Keratinocyte (primary cell): ENCODE data around the gene THEM4. TPM values are rescaled to one million over a fixed set of nuclear protein-coding genes. Genes with fewer than 3 reads are reported as not detected.

Experiments
- DNase-seq: peaks from one replicate; pipeline ENCODE4 v3.0.0-alpha.2; 2011; ENCODE audit warnings: low read depth, missing footprints, low spot score
- FAIRE-seq: peaks from 2 replicates; lab custom pipeline; 2011; peaks lifted over from hg19 to GRCh38; lab: Jason Lieb, UNC
- H2AFZ ChIP-seq: 2 replicates; pipeline ENCODE4 v1.6.0; 2012; ENCODE audit warnings: low read length, control low read depth, inconsistent platforms; ENCODE audit not compliant: control insufficient read depth
- H3K27ac ChIP-seq: 2 replicates; pipeline ENCODE4 v1.5.1; 2011; ENCODE audit warnings: low read length; ENCODE audit not compliant: control insufficient read depth, insufficient read depth
- H3K27me3 ChIP-seq: 3 replicates; pipeline ENCODE4 v1.6.0; 2011; ENCODE audit warnings: low read length; ENCODE audit not compliant: control insufficient read depth, insufficient read depth; ENCODE audit errors: extremely low read depth
- H3K36me3 ChIP-seq, 2 experiments: 2 replicates in 1 of 2; 3 replicates in 1 of 2; pipeline ENCODE4 v1.5.1; 2011; ENCODE audit warnings: low read length in 2 of 2, mild to moderate bottlenecking in 1 of 2; ENCODE audit not compliant: control insufficient read depth in 2 of 2, insufficient read depth in 2 of 2; ENCODE audit errors: extremely low read depth in 1 of 2
- H3K4me1 ChIP-seq: 3 replicates; pipeline ENCODE4 v1.5.1; 2011; ENCODE audit warnings: low read length; ENCODE audit not compliant: control insufficient read depth, insufficient read depth; ENCODE audit errors: extremely low read depth
- H3K4me2 ChIP-seq: 3 replicates; pipeline ENCODE4 v1.6.0; 2011; ENCODE audit warnings: low read depth, low read length; ENCODE audit not compliant: control insufficient read depth, insufficient read depth; ENCODE audit errors: extremely low read depth
- H3K4me3 ChIP-seq, 3 experiments: fragments of 200-600 bp in 1 of 3; sonication (generic) in 1 of 3; 2 replicates in 2 of 3; 3 replicates in 1 of 3; pipeline ENCODE4 v1.5.1; 2011 to 2016; ENCODE audit warnings: low read length in 3 of 3, mild to moderate bottlenecking in 3 of 3, control low read depth in 2 of 3, inconsistent platforms in 1 of 3, low read depth in 1 of 3, mixed read lengths in 1 of 3, mixed run types in 1 of 3, moderate library complexity in 1 of 3; ENCODE audit not compliant: control insufficient read depth in 2 of 3, insufficient read depth in 2 of 3; ENCODE audit errors: extremely low read depth in 1 of 3
- H3K79me2 ChIP-seq: 2 replicates; pipeline ENCODE4 v1.6.0; 2012; ENCODE audit warnings: low read length; ENCODE audit not compliant: control insufficient read depth, insufficient read depth
- H3K9ac ChIP-seq: 3 replicates; pipeline ENCODE4 v1.6.0; 2011; ENCODE audit warnings: low read length; ENCODE audit not compliant: control insufficient read depth, insufficient read depth; ENCODE audit errors: extremely low read depth
- H3K9me1 ChIP-seq: 3 replicates; pipeline ENCODE4 v1.6.0; 2011; ENCODE audit warnings: low read length; ENCODE audit not compliant: control insufficient read depth, insufficient read depth; ENCODE audit errors: extremely low read depth
- H3K9me3 ChIP-seq: 2 replicates; pipeline ENCODE4 v1.5.1; 2012; ENCODE audit warnings: low read depth, low read length; ENCODE audit not compliant: control insufficient read depth
- H4K20me1 ChIP-seq: 3 replicates; pipeline ENCODE4 v1.6.0; 2011; ENCODE audit warnings: low read length; ENCODE audit not compliant: control insufficient read depth, insufficient read depth; ENCODE audit errors: extremely low read depth
- CTCF ChIP-seq, 3 experiments: IDR thresholded peaks in 1 of 3; conservative IDR thresholded peaks in 1 of 3; optimal IDR thresholded peaks in 1 of 3; 2 replicates in 2 of 3; 3 replicates in 1 of 3; pipeline versions ENCODE3 to v1.5.1; 2011; ENCODE audit warnings: low read length in 3 of 3, mild to moderate bottlenecking in 3 of 3, moderate library complexity in 2 of 3, control low read depth in 1 of 3, inconsistent platforms in 1 of 3; ENCODE audit not compliant: insufficient read depth in 2 of 3; ENCODE audit errors: extremely low read depth in 1 of 3
- EZH2 ChIP-seq: IDR thresholded peaks from one replicate; pipeline ENCODE4 v1.6.1; 2012; ENCODE audit warnings: inconsistent platforms, mild to moderate bottlenecking, low read length, moderate library complexity
- dilution Hi-C: fragments of 300-500 bp; cut with MboI; formaldehyde crosslinking; loops from one replicate; pipeline ENCODE4 v1.7.0; 2020; ENCODE audit warnings: low sequenced_read_pairs; ENCODE audit not compliant: extremely low pct_ligation_motif_present
- polyA plus RNA-seq, 5 experiments: library from polyadenylated mRNA; depleted of rRNA in 3 of 5; stranded (reverse) in 3 of 5; stranded (forward) in 1 of 5; unstranded in 1 of 5; fragments of >200 nt; gene quantifications; 1 replicate in 1 of 5; 2 replicates in 3 of 5; 3 replicates in 1 of 5; pipeline versions ENCODE4 v1.2.1 to v1.2.3, GENCODE V29; 2011 to 2012; ENCODE audit warnings: missing spikeins in 2 of 5, low read depth in 1 of 5, low replicate concordance in 1 of 5

THEM4 gene
- polyA plus RNA-seq, 1 donor (not counting 4 experiments of a cell fraction or from before 2014, with no cell fraction given) = 23.3 TPM

- H3K4me2 ChIP-seq = no peak overlapping the region
- dilution Hi-C loops = no loop called here
- no peak for TF ChIP-seq EZH2
- no peak for TF ChIP-seq CTCF (optimal IDR thresholded peaks at IDR 0.05 in 1 of 3, IDR thresholded peaks at IDR 0.05 in 1 of 3, conservative IDR thresholded peaks at IDR 0.05 in 1 of 3; ENCODE audit: extremely low read depth in 1 of 3, insufficient read depth in 2 of 3, low read length in 3 of 3)
Observed at GRCh38 chr1:151952811-151953210, 43.5 kb upstream of the THEM4 start.

GRCh38 chr1:151949371-151950193 lies 40.3 kb upstream of the THEM4 start:
- dilution Hi-C loops = no loop called here
- Histone ChIP-seq H3K9me1 (no peaks in the 10 kb centered on the region), H3K4me3 (no peak overlapping the region), H4K20me1 (no peaks in the 10 kb centered on the region), H3K4me2 (no peak overlapping the region), H3K27ac (no peak overlapping the region), H2AFZ (no peak overlapping the region), H3K9ac (no peak overlapping the region), H3K9me3 (no peaks in the 10 kb centered on the region), H3K27me3 (no peaks in the 10 kb centered on the region), H3K4me1 (peaks cover 28% of the 10 kb centered on the region), H3K36me3 (no peaks in the 10 kb centered on the region), H3K79me2 (no peaks in the 10 kb centered on the region)
- DNase-seq = no peak
- no peak for FAIRE-seq
- TF ChIP-seq EZH2 (no peak), CTCF (optimal IDR thresholded peaks at IDR 0.05 in 1 of 3, IDR thresholded peaks at IDR 0.05 in 1 of 3, conservative IDR thresholded peaks at IDR 0.05 in 1 of 3; ENCODE audit: extremely low read depth in 1 of 3, insufficient read depth in 2 of 3, low read length in 3 of 3) (no peak)

More at GRCh38 chr1:151952811-151953210, 43.5 kb upstream of the THEM4 start:
- DNase-seq = no peak
- Histone ChIP-seq H3K27me3 (no peaks in the 10 kb centered on the region), H3K4me1 (no peaks in the 10 kb centered on the region), H3K36me3 (no peaks in the 10 kb centered on the region), H3K9ac (no peak overlapping the region), H3K27ac (no peak overlapping the region), H3K79me2 (no peaks in the 10 kb centered on the region), H3K9me3 (no peaks in the 10 kb centered on the region), H2AFZ (no peak overlapping the region), H4K20me1 (no peaks in the 10 kb centered on the region), H3K9me1 (no peaks in the 10 kb centered on the region), H3K4me3 (no peak overlapping the region)
- no peak for FAIRE-seq
